HG03066 (cell line): Measurements from ENCODE around the gene RAB7A.
A peak's percentile ranks its signal among the peaks of the same experiment; 100 is the strongest.
"Not testable (repeated sequence)": the region's sequence is repeated elsewhere in the genome, so short reads cannot be mapped to it uniquely, and the experiment has no call there.

Experiments used
- ATAC-seq: cut with Tn5 transposase; IDR thresholded peaks from one replicate; pipeline ENCODE4 v1.9.1; 2021; ENCODE audit warnings: low read depth; ENCODE audit not compliant: unreplicated experiment

RAB7A gene

GRCh38 chr3:128814519-128815317, 88.7 kb downstream of the RAB7A start:
- ATAC-seq, result no peak

GRCh38 chr3:128815318-128816064, 89.5 kb downstream of the RAB7A start:
- ATAC-seq, result no peak

DNA sequence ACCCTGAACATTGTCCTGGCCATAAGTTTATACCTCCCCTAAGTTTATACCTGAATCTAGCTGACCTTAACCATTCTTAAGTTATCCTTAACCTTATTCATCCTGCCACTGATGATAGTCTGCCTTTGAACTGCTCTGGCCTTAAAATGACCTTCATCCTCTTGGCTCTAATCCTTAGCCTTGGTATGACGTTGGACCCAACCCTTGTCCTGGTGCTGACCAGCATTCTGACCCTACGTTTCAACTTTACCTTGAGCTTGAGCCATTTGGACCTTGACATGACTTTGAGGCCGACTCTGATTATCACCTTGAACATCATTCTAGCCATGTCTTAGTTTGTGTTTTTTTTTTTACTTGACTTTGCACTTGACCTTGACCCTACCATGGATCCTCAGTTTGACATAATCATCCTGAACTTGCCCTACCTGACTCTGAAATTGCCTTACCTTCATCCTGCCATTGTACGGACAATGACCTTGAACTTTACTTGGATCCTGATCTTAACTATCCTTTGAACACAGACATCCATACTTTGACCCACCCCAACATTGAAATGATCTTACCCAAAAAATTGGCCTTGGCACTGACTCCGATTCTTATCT, 92.3 kb downstream of the RAB7A start:
- ATAC-seq, result no peak

- no peak for ATAC-seq
Observed at GRCh38 chr3:128820252-128820839, 94.4 kb downstream of the RAB7A start.

GRCh38 chr3:128823008-128823407, 97.0 kb downstream of the RAB7A start:
- ATAC-seq, result no peak

- no peak for ATAC-seq
Observed at GRCh38 chr3:128823631-128824030, 97.6 kb downstream of the RAB7A start.

DNA sequence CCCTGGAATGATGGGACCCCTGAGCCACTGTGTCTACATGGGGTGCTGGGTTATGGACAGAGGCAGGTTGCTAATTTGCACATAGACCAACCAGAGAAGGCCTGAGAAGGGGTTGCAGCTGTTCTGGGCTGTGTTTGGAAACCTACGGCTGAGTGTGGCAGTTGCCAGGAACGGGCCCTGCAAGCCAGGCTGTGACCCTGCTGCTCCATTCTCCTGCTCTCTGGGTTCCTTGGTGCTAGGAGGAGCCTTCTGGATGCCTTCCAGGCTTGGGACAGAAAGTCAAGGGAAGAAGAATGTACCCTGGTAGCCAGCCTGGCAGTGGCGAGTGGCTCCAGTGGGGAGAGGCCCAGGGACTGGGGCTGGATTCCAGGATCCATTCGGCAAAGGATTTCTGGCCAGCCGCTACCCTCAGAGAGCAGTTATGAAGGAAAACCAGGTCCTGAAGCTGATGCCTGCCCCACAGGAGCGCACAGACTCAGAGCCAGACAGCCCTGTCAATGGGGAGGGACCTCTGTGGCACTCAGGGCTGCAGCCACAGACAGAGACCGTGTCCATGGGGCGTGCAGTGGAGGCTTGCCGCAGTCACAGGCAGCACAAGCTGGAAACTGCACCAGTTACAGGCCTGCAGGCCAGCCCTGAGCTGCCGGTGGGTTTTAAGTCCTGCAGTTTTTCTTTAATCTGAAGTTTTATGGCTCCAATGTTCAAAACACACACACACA, 98.3 kb downstream of the RAB7A start:
- ATAC-seq, result no peak

- ATAC-seq, result no peak
Observed at GRCh38 chr3:128825117-128825725, 99.2 kb downstream of the RAB7A start.

GRCh38 chr3:128829087-128829486, 103.1 kb downstream of the RAB7A start:
- not testable (repeated sequence) for ATAC-seq

DNA sequence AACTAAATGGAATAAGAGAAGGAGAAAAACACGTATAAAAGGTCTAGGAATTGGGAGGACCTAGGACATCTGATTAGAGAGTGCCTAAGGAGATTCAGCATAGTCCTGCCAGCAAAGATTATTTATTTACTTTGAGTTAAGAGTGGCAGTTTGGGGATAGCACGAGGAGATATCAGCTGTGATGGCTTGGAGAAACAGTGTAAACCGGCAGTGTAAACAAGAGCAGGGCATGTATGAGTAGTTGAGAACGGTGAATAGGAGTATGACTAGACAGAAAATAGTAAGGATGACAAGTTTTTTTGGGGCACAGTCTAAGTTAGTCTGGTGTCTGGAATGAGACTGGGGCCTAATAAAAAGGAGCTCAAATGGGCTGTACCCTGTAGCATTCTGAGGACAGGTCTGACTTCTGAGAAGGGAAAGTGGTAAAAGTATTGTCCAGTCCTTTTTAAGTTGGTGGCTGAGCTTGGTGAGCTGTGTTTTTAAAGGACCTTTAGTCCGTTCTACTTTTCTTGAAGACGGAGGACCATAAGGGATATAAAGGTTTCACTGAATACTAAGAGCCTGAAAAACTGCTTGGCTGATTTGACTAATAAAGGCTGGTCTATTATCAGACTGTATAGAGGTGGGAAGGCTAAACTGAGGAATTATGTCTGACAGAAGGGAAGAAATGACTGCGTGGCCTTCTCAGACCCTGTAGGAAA, 104.1 kb downstream of the RAB7A start:
- ATAC-seq, result not testable (repeated sequence)

- ATAC-seq, result not testable (repeated sequence)
Observed at GRCh38 chr3:128830762-128831161, 104.8 kb downstream of the RAB7A start.

DNA sequence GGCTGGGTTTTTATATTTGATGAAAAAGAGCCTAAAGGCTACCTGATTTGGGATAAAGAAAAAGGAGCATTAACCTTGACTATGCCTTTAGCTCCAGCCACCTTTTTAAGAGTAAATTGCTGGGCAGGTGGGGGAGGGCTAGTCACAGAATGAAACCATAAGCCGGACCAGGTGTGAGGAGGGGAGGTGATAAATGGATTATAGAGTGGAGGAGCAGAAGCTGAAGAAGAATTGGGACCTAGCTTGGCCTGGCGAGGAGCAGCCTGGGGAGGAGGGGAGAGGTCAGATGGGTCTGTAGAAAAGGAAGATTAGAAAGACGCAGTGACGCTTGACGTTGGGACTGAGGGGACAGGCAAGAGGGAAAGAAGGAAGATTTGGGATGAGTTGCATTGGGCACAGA, 107.0 kb downstream of the RAB7A start:
- ATAC-seq, result not testable (repeated sequence)

DNA sequence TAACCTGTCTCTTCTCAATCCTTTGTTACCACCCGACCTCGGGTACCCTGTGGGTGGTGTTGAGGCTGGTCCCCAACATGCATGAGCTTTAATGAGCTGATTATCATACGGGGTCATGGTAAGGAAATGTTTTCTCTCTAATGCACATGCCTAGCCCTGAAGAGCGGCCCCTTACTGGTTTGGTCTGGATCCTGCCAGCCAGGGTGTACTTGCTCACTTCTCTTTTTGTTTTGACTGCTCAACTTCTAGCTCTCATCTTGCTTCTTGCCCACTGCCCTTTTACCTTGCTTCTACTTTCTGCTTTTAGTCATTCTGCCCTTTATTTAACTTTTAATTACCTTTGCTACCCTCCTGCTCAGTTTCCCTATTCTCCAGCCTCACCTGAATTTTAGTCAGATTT, 109.1 kb downstream of the RAB7A start:
- no peak for ATAC-seq

DNA sequence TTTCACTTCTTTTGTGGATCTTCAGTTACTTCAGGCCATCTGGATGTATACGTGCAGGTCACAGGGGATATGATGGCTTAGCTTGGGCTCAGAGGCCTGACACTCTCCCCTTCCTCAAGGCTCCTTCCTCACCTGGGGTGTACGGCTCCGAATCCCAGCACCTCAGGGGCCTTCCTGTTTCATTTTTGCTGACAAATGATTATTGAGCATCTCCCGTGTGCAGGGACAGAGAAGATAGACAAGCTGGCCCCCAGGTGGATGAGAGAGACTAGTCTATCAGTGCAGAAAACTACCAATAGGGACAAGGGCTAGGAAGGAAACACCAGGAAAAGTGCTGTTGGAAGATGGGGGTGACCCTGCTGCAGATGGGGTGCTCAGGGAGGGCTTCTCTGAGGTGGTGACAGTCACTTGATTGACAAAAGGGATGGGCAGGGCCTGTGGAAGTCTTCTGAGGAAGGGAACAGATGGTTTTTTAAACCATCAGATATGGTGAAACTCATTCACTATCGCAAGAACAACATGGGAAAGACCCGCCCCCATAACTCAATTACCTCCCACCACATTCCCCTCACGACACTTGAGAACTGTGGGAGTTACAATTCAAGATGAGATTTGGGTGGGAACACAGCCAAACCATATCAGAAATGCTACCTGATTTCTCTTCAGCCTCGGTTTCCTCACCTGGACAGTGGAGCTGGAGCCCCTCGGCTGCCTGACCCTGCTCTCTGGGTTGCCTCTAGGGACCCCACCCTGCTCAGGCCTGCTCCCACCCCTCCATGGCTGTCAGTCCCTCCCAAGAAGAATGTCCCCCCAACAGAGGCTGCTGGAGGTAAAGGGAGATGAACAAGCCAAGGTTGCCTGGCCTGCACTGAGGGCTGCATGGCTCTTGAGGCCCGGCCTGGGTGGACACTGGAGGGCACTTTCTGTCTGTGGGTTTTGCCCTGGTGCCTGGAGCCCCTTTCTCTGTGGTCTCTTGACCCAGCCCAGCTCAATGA, 116.2 kb downstream of the RAB7A start:
- no peak for ATAC-seq

DNA sequence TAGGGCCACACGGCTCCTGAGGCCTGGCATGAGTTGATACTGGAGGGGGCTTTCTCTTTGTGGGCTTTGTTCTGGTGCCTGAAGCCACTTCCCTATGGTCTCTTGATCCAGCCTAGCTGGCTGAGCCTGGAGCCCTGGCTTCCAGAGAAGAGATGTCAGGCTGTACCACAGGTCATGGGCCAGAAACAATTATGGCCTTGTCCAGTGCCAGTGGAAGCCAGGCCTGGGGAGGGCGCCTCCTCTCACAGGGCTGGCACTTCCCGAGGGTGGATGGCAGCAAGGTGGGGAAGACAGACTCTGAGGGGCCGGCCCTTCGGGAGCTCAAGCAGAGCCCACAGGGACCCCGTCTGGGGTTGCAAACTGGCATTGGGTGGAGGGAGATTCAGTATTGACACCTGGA, 118.5 kb downstream of the RAB7A start:
- ATAC-seq, result no peak

DNA sequence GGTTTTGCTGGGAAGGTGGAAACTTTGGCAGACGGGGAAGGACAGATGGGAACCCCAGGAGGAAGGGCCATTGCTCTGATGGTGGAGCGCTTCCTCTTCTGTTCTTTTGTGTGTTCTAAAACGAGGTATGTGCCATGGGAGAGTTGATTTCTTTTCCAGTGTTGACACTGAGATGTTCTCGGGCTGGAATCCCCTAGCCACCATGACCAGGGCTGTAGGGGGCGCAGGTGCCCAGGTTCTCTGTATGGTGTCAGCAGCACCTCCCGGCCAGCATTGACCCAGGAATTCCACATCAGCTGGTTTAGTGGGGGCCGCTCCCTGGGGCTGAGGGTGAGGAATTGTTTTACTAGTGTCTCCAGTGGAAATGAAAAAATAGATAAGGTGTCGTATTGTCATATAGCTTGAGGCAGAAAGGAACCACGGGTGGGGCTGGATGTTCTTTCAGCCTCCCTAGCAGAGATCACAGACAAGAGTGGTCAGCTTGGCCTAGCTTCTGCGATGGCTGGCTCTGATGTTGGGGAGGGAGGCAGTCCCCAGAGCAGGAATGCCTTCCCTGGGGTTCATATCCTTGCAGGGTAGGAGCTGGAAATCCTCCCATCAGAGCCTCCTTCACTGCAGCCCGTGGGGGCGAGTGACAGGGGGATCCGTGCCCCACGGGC, 119.3 kb downstream of the RAB7A start:
- ATAC-seq, result no peak

- ATAC-seq, result peak; percentile 76
Observed at GRCh38 chr3:128845778-128846485, 119.9 kb downstream of the RAB7A start.
